Endodermal cell (in vitro differentiated cells): Measurements from ENCODE around the gene PADI1. TPM values are rescaled to one million over a fixed set of nuclear protein-coding genes. Genes with fewer than 3 reads are reported as not detected.

Source experiments
- DNase-seq: peaks from one replicate; pipeline ENCODE4 v3.0.0-alpha.2; 2017
- H3K27ac ChIP-seq: 2 replicates; pipeline ENCODE4 v1.5.1; 2013; ENCODE audit warnings: mild to moderate bottlenecking, low read depth, low read length, moderate library complexity
- H3K27me3 ChIP-seq: 2 replicates; pipeline ENCODE4 v1.6.1; 2013; ENCODE audit warnings: mild to moderate bottlenecking, low read length, moderate library complexity; ENCODE audit not compliant: insufficient read depth, control insufficient read depth, poor library complexity, severe bottlenecking
- H3K36me3 ChIP-seq: 2 replicates; pipeline ENCODE4 v1.7.0; 2013; ENCODE audit warnings: mild to moderate bottlenecking, low read length, moderate library complexity; ENCODE audit not compliant: control insufficient read depth, insufficient read depth
- H3K4me1 ChIP-seq: one replicate; pipeline ENCODE4 v1.7.0; 2013; ENCODE audit warnings: low read length; ENCODE audit not compliant: control insufficient read depth, insufficient read depth
- H3K4me3 ChIP-seq: 2 replicates; pipeline ENCODE4 v1.5.1; 2013; ENCODE audit warnings: mild to moderate bottlenecking, low read length, moderate library complexity
- H3K9ac ChIP-seq: 2 replicates; pipeline ENCODE4 v1.6.1; 2013; ENCODE audit warnings: mild to moderate bottlenecking, low read length, moderate library complexity; ENCODE audit not compliant: poor library complexity, severe bottlenecking; ENCODE audit errors: extremely low read depth
- H3K9me3 ChIP-seq: 2 replicates; pipeline ENCODE4 v1.6.1; 2013; ENCODE audit warnings: mild to moderate bottlenecking, low read length, moderate library complexity; ENCODE audit not compliant: control insufficient read depth
- H3K27ac Mint-ChIP-seq: 2 replicates; pipeline ENCODE4 v1.8.0; 2020; ENCODE audit warnings: mixed read lengths
- H3K27me3 Mint-ChIP-seq: 2 replicates; pipeline ENCODE4 v1.8.0; 2021; ENCODE audit warnings: mild to moderate bottlenecking, mixed read lengths; ENCODE audit not compliant: insufficient read depth
- H3K36me3 Mint-ChIP-seq: 2 replicates; pipeline ENCODE4 v1.8.0; 2020; ENCODE audit warnings: low read depth, mixed read lengths
- H3K4me1 Mint-ChIP-seq: 2 replicates; pipeline ENCODE4 v1.8.0; 2020; ENCODE audit warnings: mixed read lengths
- H3K4me3 Mint-ChIP-seq: 2 replicates; pipeline ENCODE4 v1.8.0; 2020; ENCODE audit warnings: mild to moderate bottlenecking, moderate library complexity, mixed read lengths
- H3K9me3 Mint-ChIP-seq: 2 replicates; pipeline ENCODE4 v1.8.0; 2020; ENCODE audit warnings: mild to moderate bottlenecking, mixed read lengths
- WGBS, 2 experiments: methylation state at CpG; one replicate each; pipeline versions ENCODE4 v1.1.5 to v1.1.7; 2013; ENCODE audit warnings: missing lambda C conversion rate in 2 of 2, mixed read lengths in 1 of 2; ENCODE audit not compliant: insufficient coverage in 1 of 2, insufficient read length in 1 of 2; 5-methylcytosine and 5-hydroxymethylcytosine counted together
- total RNA-seq, 2 donors: library from RNA; stranded (reverse); fragmentation: NEBNext Ultra II Directional in 1 of 2; extraction: Animal tissue kit (Norgen Biotek cat#: 25700) in 1 of 2; gene quantifications; 2 replicates in 1 of 2; 3 replicates in 1 of 2; pipeline ENCODE4 v1.2.1, GENCODE V29; 2021
- TF ChIP-seq, protein P1 (sequence below): fragments of 200-600 bp; sonication (generic); conservative IDR thresholded peaks from 2 replicates; pipeline ENCODE4 v1.5.0; 2021; ENCODE audit warnings: antibody characterized with exemption, mild to moderate bottlenecking

PADI1 gene
- total RNA-seq, 2 donors from 2014 or later = 0.13 TPM; not detected in 1

DNA sequence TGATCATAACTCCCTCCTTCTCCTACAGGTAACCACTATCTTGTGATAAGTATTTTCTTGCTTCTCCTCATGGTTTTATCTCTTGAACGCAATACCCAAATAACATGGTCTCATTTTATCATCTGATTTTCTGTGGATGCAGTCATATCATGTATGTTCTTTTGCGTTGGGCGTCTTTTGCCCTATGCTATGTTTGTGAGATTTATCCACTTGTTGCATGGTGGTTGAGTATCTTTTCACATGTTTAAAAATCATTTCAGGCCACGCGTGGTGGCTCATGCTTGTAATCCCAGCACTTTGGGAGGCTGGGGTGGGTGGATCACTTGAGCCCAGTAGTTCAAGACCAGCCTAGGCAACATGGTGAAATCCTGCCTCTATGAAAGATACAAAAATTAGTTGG is 59.5 kb downstream of the PADI1 start:
- Histone ChIP-seq H3K9me3 (no peaks in the 10 kb centered on the region), H3K27ac (no peak overlapping the region), H3K27me3 (no peaks in the 10 kb centered on the region), H3K36me3 (no peaks in the 10 kb centered on the region), H3K4me3 (no peak overlapping the region), H3K9ac (no peak overlapping the region), H3K4me1 (no peaks in the 10 kb centered on the region)
- DNase-seq = no peak
- Mint-ChIP-seq H3K4me3 (no peak overlapping the region), H3K27ac (no peak overlapping the region), H3K9me3 (peaks cover 10% of the 10 kb centered on the region), H3K36me3 (no peaks in the 10 kb centered on the region), H3K27me3 (no peaks in the 10 kb centered on the region), H3K4me1 (no peaks in the 10 kb centered on the region)
- 67 to 83% methylated on average over 3 to 5 of the region's 5 CpGs for WGBS, 2 experiments
- TF ChIP-seq, protein P1, sequence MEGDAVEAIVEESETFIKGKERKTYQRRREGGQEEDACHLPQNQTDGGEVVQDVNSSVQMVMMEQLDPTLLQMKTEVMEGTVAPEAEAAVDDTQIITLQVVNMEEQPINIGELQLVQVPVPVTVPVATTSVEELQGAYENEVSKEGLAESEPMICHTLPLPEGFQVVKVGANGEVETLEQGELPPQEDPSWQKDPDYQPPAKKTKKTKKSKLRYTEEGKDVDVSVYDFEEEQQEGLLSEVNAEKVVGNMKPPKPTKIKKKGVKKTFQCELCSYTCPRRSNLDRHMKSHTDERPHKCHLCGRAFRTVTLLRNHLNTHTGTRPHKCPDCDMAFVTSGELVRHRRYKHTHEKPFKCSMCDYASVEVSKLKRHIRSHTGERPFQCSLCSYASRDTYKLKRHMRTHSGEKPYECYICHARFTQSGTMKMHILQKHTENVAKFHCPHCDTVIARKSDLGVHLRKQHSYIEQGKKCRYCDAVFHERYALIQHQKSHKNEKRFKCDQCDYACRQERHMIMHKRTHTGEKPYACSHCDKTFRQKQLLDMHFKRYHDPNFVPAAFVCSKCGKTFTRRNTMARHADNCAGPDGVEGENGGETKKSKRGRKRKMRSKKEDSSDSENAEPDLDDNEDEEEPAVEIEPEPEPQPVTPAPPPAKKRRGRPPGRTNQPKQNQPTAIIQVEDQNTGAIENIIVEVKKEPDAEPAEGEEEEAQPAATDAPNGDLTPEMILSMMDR = no peak

DNA sequence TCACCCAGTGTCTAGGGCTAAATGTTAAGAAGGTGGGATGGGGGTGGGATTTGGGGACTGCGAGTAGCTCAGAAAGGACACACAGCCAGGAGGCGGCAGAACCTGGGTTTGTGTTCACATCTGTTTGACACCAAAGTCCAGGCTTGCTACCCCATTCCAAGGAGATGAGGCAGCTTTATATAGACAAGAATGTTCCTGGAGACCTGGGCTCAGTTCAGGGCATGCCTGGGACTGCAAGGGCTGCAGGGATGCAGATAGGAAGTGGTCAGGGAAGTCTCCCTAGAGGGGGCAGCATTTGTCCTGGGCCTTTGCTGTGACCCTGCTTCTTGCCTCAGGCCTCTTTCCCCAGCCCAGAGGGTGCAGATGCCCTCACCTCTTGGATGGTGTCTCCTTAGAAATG is 60.2 kb downstream of the PADI1 start:
- Histone ChIP-seq H3K4me1 (no peaks in the 10 kb centered on the region), H3K27me3 (no peaks in the 10 kb centered on the region), H3K9me3 (no peaks in the 10 kb centered on the region), H3K9ac (no peak overlapping the region), H3K36me3 (no peaks in the 10 kb centered on the region), H3K27ac (no peak overlapping the region), H3K4me3 (no peak overlapping the region)
- Mint-ChIP-seq H3K4me1 (no peaks in the 10 kb centered on the region), H3K4me3 (no peak overlapping the region), H3K9me3 (peaks cover 10% of the 10 kb centered on the region), H3K36me3 (no peaks in the 10 kb centered on the region), H3K27me3 (no peaks in the 10 kb centered on the region), H3K27ac (no peak overlapping the region)
- WGBS, 2 experiments = 86 to 95% methylated on average over 2 of the region's 2 CpGs
- TF ChIP-seq, protein P1 = peak; percentile 63
- DNase-seq = peak; percentile 78

DNA sequence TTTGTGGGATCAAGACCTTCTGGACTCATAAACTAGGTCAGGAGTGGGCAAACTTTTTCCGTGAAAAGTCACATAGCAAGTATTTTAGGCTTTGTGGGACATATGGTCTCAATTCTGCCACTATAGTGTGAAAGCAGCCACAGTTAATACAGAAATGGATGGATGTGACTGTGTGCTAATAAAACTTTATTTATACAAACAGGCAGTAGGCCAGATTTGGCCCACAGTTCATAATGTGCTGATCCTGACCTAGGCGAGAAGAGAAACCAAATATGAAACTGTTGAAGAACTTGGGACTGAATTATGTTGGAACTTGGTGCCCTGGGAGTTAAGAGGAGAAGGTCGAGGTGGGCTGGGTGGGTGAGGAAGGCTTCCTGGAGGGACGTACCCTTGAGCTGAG is 61.0 kb downstream of the PADI1 start:
- WGBS, 2 experiments = 90 to 91% methylated on average over 4 of the region's 4 CpGs
- no peak overlapping the region for H3K4me3 Mint-ChIP-seq

More for the DNA sequence above, 61.0 kb downstream of the PADI1 start:
- TF ChIP-seq, protein P1 = no peak
- no peak overlapping the region for H3K27ac ChIP-seq
- no peaks in the 10 kb centered on the region for H3K27me3 ChIP-seq
- Mint-ChIP-seq H3K9me3 (peaks cover 10% of the 10 kb centered on the region), H3K27me3 (no peaks in the 10 kb centered on the region), H3K4me1 (no peaks in the 10 kb centered on the region), H3K27ac (no peak overlapping the region), H3K36me3 (no peaks in the 10 kb centered on the region)
- H3K9ac ChIP-seq = no peak overlapping the region
- no peak overlapping the region for H3K4me3 ChIP-seq
- H3K9me3 ChIP-seq = no peaks in the 10 kb centered on the region
- DNase-seq = no peak
- no peaks in the 10 kb centered on the region for H3K36me3 ChIP-seq
- no peaks in the 10 kb centered on the region for H3K4me1 ChIP-seq
